ENCODE data around the gene UTF1.

Gene UTF1

GRCh38 chr10:133247681-133248333, 17.8 kb downstream of the UTF1 start:
- DNase-seq (ENCODE audit: low read depth): no peak

- no peak for DNase-seq (ENCODE audit: low read depth)
Observed at GRCh38 chr10:133248334-133248715, 18.3 kb downstream of the UTF1 start.

- DNase-seq (ENCODE audit: low read depth): no peak
Observed at GRCh38 chr10:133249094-133249780, 19.2 kb downstream of the UTF1 start.

GRCh38 chr10:133249975-133250754, 20.1 kb downstream of the UTF1 start:
- no peak for DNase-seq (ENCODE audit: low read depth)

- DNase-seq (ENCODE audit: low read depth): no peak
Observed at GRCh38 chr10:133251388-133252222, 21.6 kb downstream of the UTF1 start.

GRCh38 chr10:133252223-133252552, 22.2 kb downstream of the UTF1 start:
- DNase-seq (ENCODE audit: low read depth): no peak

- DNase-seq (ENCODE audit: low read depth): no peak
Observed at GRCh38 chr10:133253361-133253955, 23.4 kb downstream of the UTF1 start.

- no peak for DNase-seq (ENCODE audit: low read depth)
Observed at GRCh38 chr10:133254421-133255120, 24.6 kb downstream of the UTF1 start.

GRCh38 chr10:133255323-133255722, 25.3 kb downstream of the UTF1 start:
- DNase-seq (ENCODE audit: low read depth): no peak

- no peak for DNase-seq (ENCODE audit: low read depth)
Observed at GRCh38 chr10:133257489-133258065, 27.6 kb downstream of the UTF1 start.

GRCh38 chr10:133258066-133258817, 28.2 kb downstream of the UTF1 start:
- no peak for DNase-seq (ENCODE audit: low read depth)

GRCh38 chr10:133258818-133259601, 29.0 kb downstream of the UTF1 start:
- peak; percentile 77 for DNase-seq (ENCODE audit: low read depth)

- DNase-seq (ENCODE audit: low read depth): no peak
Observed at GRCh38 chr10:133259602-133259989, 29.6 kb downstream of the UTF1 start.

GRCh38 chr10:133260895-133261725, 31.1 kb downstream of the UTF1 start:
- peak; percentile 59 for DNase-seq (ENCODE audit: low read depth)

- peak; percentile 79 for DNase-seq (ENCODE audit: low read depth)
Observed at GRCh38 chr10:133261726-133262325, 31.8 kb downstream of the UTF1 start.

GRCh38 chr10:133262696-133263095, 32.7 kb downstream of the UTF1 start:
- DNase-seq (ENCODE audit: low read depth): no peak

- DNase-seq (ENCODE audit: low read depth): no peak
Observed at GRCh38 chr10:133263674-133264073, 33.7 kb downstream of the UTF1 start.

- no peak for DNase-seq (ENCODE audit: low read depth)
Observed at GRCh38 chr10:133264461-133264860, 34.4 kb downstream of the UTF1 start.
